Esophagus squamous epithelium (tissue), 4 donors: ENCODE measurements around the gene GAS7.

ENCODE experiments used
- CTCF ChIP-seq, 6 experiments: fragments of 450-650 bp in 4 of 6; fragments of 200-600 bp in 2 of 6; sonication (generic) in 2 of 6; IDR thresholded peaks; one replicate each; pipeline ENCODE4 v1.5.1; 2016 to 2019; ENCODE audit warnings: antibody characterized with exemption in 6 of 6, mild to moderate bottlenecking in 4 of 6, moderate library complexity in 4 of 6
- POLR2A ChIP-seq, 4 donors: fragments of 450-650 bp; IDR thresholded peaks; one replicate each; pipeline ENCODE4 v1.6.1; 2017; ENCODE audit warnings: antibody characterized with exemption in 4 of 4, mild to moderate bottlenecking in 4 of 4, moderate library complexity in 3 of 4

GRCh38 chr17:9986754-9987382, 211.5 kb downstream of the GAS7 start:
- TF ChIP-seq CTCF (IDR thresholded peaks at IDR 0.05) (no peak), POLR2A (IDR thresholded peaks at IDR 0.05) (no peak)
